Psoas muscle (tissue), 8 donors: ENCODE measurements around the gene HTT. TPM values are rescaled to one million over a fixed set of nuclear protein-coding genes. Genes with fewer than 3 reads are reported as not detected.

Experiments used
- ATAC-seq, 4 donors: fragments of 200-7000 bp; cut with Tn5 transposase; one replicate each; pipeline ENCODE4 v1.9.1; 2020; ENCODE audit warnings: moderate library complexity in 3 of 4, mild to moderate bottlenecking in 2 of 4
- DNase-seq, 2 donors: peaks; one replicate each; pipeline ENCODE4 v3.0.0-alpha.2; 2020
- H3K27ac ChIP-seq: fragments of 200-600 bp; one replicate; pipeline ENCODE4 v1.8.0; 2022
- H3K27me3 ChIP-seq, 3 donors: fragments of 200-600 bp in 1 of 3; one replicate each; pipeline versions ENCODE4 v1.6.1 to v1.8.0; 2013 to 2022; ENCODE audit warnings: low read length in 2 of 3, mild to moderate bottlenecking in 2 of 3, moderate library complexity in 1 of 3; ENCODE audit not compliant: insufficient read depth in 3 of 3
- H3K36me3 ChIP-seq, 2 donors: fragments of 200-600 bp in 1 of 2; one replicate each; pipeline versions ENCODE4 v1.6.1 to v1.8.0; 2013 to 2022; ENCODE audit warnings: low read depth in 1 of 2, mild to moderate bottlenecking in 1 of 2, moderate library complexity in 1 of 2; ENCODE audit not compliant: insufficient read depth in 1 of 2
- H3K4me1 ChIP-seq: fragments of 200-600 bp; one replicate; pipeline ENCODE4 v1.8.0; 2022
- H3K4me3 ChIP-seq: fragments of 200-600 bp; one replicate; pipeline ENCODE4 v1.8.0; 2022; ENCODE audit warnings: mild to moderate bottlenecking
- H3K9me3 ChIP-seq: fragments of 200-600 bp; one replicate; pipeline ENCODE4 v1.8.0; 2022
- WGBS, 3 donors: extraction: QIAGEN DNeasy Blood & Tissue Kit; methylation state at CpG; one replicate each; pipeline versions ENCODE4 v1.1.6 to v1.1.7; 2013; 5-methylcytosine and 5-hydroxymethylcytosine counted together
- intact Hi-C, 2 donors: fragments of 100-400 bp; cut with DNase I; formaldehyde crosslinking; loops; one replicate each; pipeline versions ENCODE4 v1.11.0 to v1.14.2; 2022
- polyA plus RNA-seq, 3 donors: library from polyadenylated mRNA; stranded (reverse); fragments of 200-250 nt; gene quantifications; one replicate each; pipeline ENCODE4 v1.2.3, GENCODE V29; 2013
- total RNA-seq, 4 donors: library from RNA; stranded (reverse); fragmentation: NEBNext Ultra II Directional in 2 of 4; extraction: Animal tissue kit (Norgen Biotek cat#: 25700) in 2 of 4; gene quantifications; one replicate each; pipeline versions ENCODE4 v1.2.1 to v1.2.4, GENCODE V29; 2021 to 2023
- TF ChIP-seq, protein P1 (sequence below): fragments of 200-600 bp; IDR thresholded peaks from one replicate; pipeline ENCODE4 v1.8.0; 2022; ENCODE audit warnings: antibody characterized with exemption
- donor health status: healthy with polysubstance abuse.
- donor health status: DM: no; HTN: no; CAD: no; lungs with moderate emphysema.
- donor health status: Bipolar disorder and iron deficiency.
- donor health status: healthy.
- donor health status: DM: yes; HTN: yes; CAD: no.
- donor health status: DM: no; HTN: no; CAD: no.
- donor health status: DM: no; HTN: no; CAD: no.
- donor health status: DM: yes; HTN: yes; CAD: no.

Gene HTT
- total and polyA plus RNA-seq, 7 donors = 6.7 to 39.9 (median 29.6) TPM

DNA sequence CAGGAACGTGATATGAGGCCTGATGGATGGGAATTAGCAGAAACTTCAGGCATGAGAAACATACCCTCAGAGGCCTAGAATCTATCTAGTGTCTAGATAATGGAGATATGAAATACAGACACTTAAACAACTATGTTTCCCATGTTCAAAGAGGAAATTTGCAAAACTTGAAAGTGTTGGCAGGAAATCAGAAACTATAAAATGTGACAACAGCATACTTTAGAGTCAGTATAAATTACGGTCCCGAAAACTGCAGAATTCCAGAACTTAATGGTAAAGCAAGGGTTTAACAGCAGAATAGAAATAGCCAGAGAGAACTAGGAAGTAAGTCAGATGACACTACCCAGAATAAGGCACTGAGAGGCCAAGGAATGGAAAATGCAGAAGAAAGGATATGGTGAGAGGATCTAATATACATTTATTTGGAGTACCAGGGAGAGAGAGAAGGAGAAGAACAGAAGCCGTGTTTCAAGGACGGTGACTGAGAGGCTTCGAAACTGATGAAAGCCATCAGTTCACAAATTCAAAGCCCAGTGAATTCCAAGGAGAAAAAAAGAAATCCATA is 7.6 kb upstream of the HTT start:
- whole genome bisulfite sequencing, 3 donors = 91 to 92% (median 92%) methylated on average over 6 of the region's 6 CpGs
- Histone ChIP-seq H3K27ac (no peak overlapping the region), H3K9me3 (no peaks in the 10 kb centered on the region), H3K36me3 (no peaks in the 10 kb centered on the region), H3K27me3 (no peaks in the 10 kb centered on the region), H3K4me3 (no peak overlapping the region), H3K4me1 (no peaks in the 10 kb centered on the region)
- intact Hi-C loops = no loop called here
- TF ChIP-seq, protein P1, sequence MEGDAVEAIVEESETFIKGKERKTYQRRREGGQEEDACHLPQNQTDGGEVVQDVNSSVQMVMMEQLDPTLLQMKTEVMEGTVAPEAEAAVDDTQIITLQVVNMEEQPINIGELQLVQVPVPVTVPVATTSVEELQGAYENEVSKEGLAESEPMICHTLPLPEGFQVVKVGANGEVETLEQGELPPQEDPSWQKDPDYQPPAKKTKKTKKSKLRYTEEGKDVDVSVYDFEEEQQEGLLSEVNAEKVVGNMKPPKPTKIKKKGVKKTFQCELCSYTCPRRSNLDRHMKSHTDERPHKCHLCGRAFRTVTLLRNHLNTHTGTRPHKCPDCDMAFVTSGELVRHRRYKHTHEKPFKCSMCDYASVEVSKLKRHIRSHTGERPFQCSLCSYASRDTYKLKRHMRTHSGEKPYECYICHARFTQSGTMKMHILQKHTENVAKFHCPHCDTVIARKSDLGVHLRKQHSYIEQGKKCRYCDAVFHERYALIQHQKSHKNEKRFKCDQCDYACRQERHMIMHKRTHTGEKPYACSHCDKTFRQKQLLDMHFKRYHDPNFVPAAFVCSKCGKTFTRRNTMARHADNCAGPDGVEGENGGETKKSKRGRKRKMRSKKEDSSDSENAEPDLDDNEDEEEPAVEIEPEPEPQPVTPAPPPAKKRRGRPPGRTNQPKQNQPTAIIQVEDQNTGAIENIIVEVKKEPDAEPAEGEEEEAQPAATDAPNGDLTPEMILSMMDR = no peak
- ATAC-seq (no peak), DNase-seq (no peak)

DNA sequence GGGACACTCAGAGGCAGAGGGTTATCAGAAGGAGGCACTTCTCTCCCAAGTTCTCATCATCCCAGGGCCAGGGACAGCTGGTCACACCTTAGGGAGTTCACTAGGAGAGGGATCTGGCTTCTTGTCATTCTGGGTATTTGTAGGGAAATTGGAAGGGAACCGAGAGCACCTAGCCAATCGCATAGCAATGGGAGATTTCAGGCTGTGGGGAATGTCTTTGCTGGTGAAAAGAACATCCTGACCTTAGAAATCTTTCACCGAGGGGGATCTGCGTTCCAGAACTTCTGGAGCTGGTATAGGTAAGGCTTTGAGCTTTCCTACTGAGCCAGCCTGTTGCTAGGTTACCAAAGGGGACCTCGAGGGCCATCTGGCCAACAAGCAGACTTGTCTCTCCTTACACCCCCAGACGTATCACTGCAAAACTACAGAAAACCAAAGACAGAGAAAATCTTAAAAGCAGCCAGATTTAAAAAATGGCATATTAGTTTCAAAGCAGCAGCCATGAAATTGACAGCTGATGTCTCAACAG is 6.9 kb upstream of the HTT start:
- no peaks in the 10 kb centered on the region for H3K4me1 ChIP-seq
- H3K27ac ChIP-seq = no peak overlapping the region
- DNase-seq (no peak), ATAC-seq (no peak)
- no peaks in the 10 kb centered on the region for H3K9me3 ChIP-seq
- no peaks in the 10 kb centered on the region for H3K36me3 ChIP-seq
- TF ChIP-seq, protein P1 = no peak
- 74 to 77% (median 76%) methylated on average over 6 of the region's 6 CpGs for WGBS, 3 donors
- no peaks in the 10 kb centered on the region for H3K27me3 ChIP-seq
- intact Hi-C loops = no loop called here
- no peak overlapping the region for H3K4me3 ChIP-seq

DNA sequence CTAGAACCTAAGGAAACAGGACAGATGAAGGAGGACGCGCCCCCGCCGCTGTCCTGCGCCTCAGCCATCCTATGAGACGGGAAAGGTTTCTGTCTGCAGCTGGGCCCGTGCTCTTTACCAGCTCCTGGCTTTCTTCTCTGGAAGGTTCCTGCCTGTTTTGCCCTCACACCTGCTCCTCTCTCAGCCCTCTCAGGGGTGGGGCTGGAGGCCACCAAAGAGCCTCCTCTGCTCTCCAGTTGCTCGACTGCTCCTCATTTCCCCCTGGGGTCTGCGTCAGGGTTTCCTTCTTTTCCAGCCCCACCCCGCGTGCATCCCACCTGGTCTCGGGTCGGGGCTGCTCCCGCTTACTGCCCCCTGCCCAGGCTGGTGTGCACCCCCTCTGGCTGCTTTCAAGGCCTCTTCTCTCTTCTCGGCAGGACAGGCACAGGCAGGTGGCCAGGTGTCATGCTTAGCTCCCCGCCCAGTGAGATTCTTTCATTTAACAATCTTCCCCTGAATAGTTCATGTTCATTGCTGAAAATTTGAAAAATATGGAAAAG is 4.8 kb upstream of the HTT start:
- ATAC-seq (no peak), DNase-seq (no peak)
- Histone ChIP-seq H3K27me3 (no peaks in the 10 kb centered on the region), H3K36me3 (no peaks in the 10 kb centered on the region), H3K4me3 (no peak overlapping the region), H3K9me3 (no peaks in the 10 kb centered on the region), H3K27ac (no peak overlapping the region), H3K4me1 (no peaks in the 10 kb centered on the region)
- TF ChIP-seq, protein P1 = no peak
- WGBS, 3 donors = 71 to 84% (median 78%) methylated on average over 15 to 16 of the region's 16 CpGs
- intact Hi-C loops = no loop called here

DNA sequence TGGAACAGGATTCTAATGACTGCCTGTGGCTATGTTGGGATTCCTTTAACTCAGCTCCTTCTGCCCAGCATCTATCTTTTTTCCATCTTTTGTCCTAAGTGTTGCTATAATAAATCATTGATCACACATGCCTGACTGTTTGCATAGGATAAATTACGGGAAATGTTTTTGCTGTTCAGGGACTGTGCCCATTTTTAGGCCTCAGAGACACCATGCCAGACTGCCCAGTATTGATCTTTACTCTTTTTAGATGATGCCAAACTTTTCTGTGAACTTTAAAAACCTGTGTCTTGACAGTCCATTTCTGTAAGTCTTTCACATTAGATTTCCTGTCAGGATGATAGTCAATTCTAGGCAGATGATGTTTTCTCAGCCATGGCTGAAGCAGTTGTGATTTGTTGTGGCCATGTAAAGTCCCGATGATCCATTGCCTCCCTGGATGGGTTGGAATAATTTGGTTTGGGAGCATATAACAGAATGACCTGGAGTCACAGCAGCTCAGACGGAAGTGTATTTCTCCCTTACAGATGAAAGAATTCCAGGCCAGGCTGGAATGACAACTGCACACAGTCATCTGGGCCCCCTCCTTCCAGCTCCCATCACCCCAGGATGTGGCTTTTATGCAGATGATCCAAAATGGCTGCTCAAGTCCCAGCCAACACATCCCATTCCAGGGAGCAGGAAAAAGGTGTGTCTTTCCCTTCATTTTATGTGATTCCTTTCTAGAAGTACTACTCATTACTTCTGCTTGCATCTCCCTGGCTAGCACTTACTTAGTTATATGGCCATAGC is 3.6 kb upstream of the HTT start:
- ATAC-seq = no peak
- no peak overlapping the region for H3K27ac ChIP-seq

More for the DNA sequence above, 3.6 kb upstream of the HTT start:
- intact Hi-C loops = no loop called here
- Histone ChIP-seq H3K4me1 (peaks cover 3% of the 10 kb centered on the region), H3K27me3 (no peaks in the 10 kb centered on the region), H3K9me3 (no peaks in the 10 kb centered on the region), H3K4me3 (no peak overlapping the region), H3K36me3 (no peaks in the 10 kb centered on the region)
- 72 to 82% (median 78%) methylated on average over 3 of the region's 3 CpGs for whole genome bisulfite sequencing, 3 donors
- DNase-seq = no peak
- TF ChIP-seq, protein P1 = no peak
